Activated naive CD4-positive, alpha-beta T cell treated with anti-CD3 and anti-CD28 coated beads, Interleukin-2, amount 50 U/mL, for 72 hours (primary cell): ENCODE measurements around the gene OGA. TPM values are rescaled to one million over a fixed set of nuclear protein-coding genes. Genes with fewer than 3 reads are reported as not detected.

Experiments
- ATAC-seq, 2 donors: fragments of 150-1000 bp; cut with Tn5 transposase; 2 replicates each; pipeline ENCODE4 v1.10.0; 2021; ENCODE audit warnings: mild to moderate bottlenecking in 2 of 2, moderate library complexity in 2 of 2
- DNase-seq, 2 donors: peaks; one replicate each; pipeline ENCODE4 v3.0.0; 2021 to 2022; ENCODE audit warnings: low spot score in 2 of 2
- H3K27ac Mint-ChIP-seq, 2 donors: one replicate each; pipeline ENCODE4 v1.8.0; 2022; ENCODE audit warnings: mild to moderate bottlenecking in 2 of 2, mixed read lengths in 2 of 2
- H3K36me3 Mint-ChIP-seq, 2 donors: one replicate each; pipeline ENCODE4 v1.8.0; 2022; ENCODE audit warnings: mixed read lengths in 2 of 2
- H3K9me3 Mint-ChIP-seq, 2 donors: one replicate each; pipeline ENCODE4 v1.8.0; 2022; ENCODE audit warnings: mixed read lengths in 2 of 2
- total RNA-seq, 2 donors: library from RNA; stranded (reverse); gene quantifications; one replicate each; pipeline ENCODE4 v1.2.3, GENCODE V29; 2022

The OGA gene
- total RNA-seq, 2 donors from 2014 or later = 136 to 238 TPM

GRCh38 chr10:101774589-101775272 is 43.5 kb downstream of the OGA start:
- H3K36me3 Mint-ChIP-seq = peaks cover 13 to 18% of the 10 kb centered on the region in 2 donors
- DNase-seq (no peak), ATAC-seq (no peak)
- H3K27ac Mint-ChIP-seq = no peak overlapping the region
- H3K9me3 Mint-ChIP-seq = no peaks in the 10 kb centered on the region

- Mint-ChIP-seq H3K27ac (no peak overlapping the region), H3K9me3 (no peaks in the 10 kb centered on the region), H3K36me3 (peaks cover 11 to 16% of the 10 kb centered on the region in 2 donors)
- DNase-seq (peak in 1 of 2 donors; percentile 42), ATAC-seq (no peak)
These were observed 44.2 kb downstream of the OGA start for GRCh38 chr10:101773923-101774588.

- ATAC-seq = no peak
- H3K27ac Mint-ChIP-seq = no peak overlapping the region
- peak in 1 of 2 donors; percentile 42 for DNase-seq
- peaks cover 6 to 9% of the 10 kb centered on the region in 2 donors for H3K36me3 Mint-ChIP-seq
- no peaks in the 10 kb centered on the region for H3K9me3 Mint-ChIP-seq
These were observed 45.1 kb downstream of the OGA start for GRCh38 chr10:101772895-101773761.

- H3K27ac Mint-ChIP-seq = no peak overlapping the region
- H3K36me3 Mint-ChIP-seq = peaks cover under 1% of the 10 kb centered on the region in 2 donors
- DNase-seq (no peak), ATAC-seq (no peak)
- no peaks in the 10 kb centered on the region for H3K9me3 Mint-ChIP-seq
These were observed 46.0 kb downstream of the OGA start for GRCh38 chr10:101772017-101772894.

- no peak overlapping the region for H3K27ac Mint-ChIP-seq
- DNase-seq (peak in 1 of 2 donors; percentile 50), ATAC-seq (no peak)
- H3K36me3 Mint-ChIP-seq = no peaks in the 10 kb centered on the region
- H3K9me3 Mint-ChIP-seq = no peaks in the 10 kb centered on the region
These were observed 46.9 kb downstream of the OGA start for GRCh38 chr10:101771380-101771779.

GRCh38 chr10:101770331-101771215 is 47.7 kb downstream of the OGA start:
- Mint-ChIP-seq H3K27ac (no peak overlapping the region), H3K36me3 (no peaks in the 10 kb centered on the region), H3K9me3 (no peaks in the 10 kb centered on the region)
- ATAC-seq (no peak), DNase-seq (peak in 1 of 2 donors; percentile 49)

GRCh38 chr10:101769541-101770180 is 48.6 kb downstream of the OGA start:
- ATAC-seq (no peak), DNase-seq (no peak)
- no peaks in the 10 kb centered on the region for H3K9me3 Mint-ChIP-seq
- no peaks in the 10 kb centered on the region for H3K36me3 Mint-ChIP-seq
- H3K27ac Mint-ChIP-seq = no peak overlapping the region

- Mint-ChIP-seq H3K9me3 (no peaks in the 10 kb centered on the region), H3K27ac (peak overlapping the region in 1 of 2 donors; percentile 37), H3K36me3 (no peaks in the 10 kb centered on the region)
- ATAC-seq (no peak), DNase-seq (peak in 1 of 2 donors; percentile 37)
These were observed 49.5 kb downstream of the OGA start for GRCh38 chr10:101768791-101769170.

GRCh38 chr10:101767966-101768790 is 50.1 kb downstream of the OGA start:
- Mint-ChIP-seq H3K27ac (no peak overlapping the region), H3K9me3 (no peaks in the 10 kb centered on the region), H3K36me3 (no peaks in the 10 kb centered on the region)
- ATAC-seq (no peak), DNase-seq (peak in 1 of 2 donors; percentile 35)

GRCh38 chr10:101767600-101767945 is 50.7 kb downstream of the OGA start:
- no peaks in the 10 kb centered on the region for H3K36me3 Mint-ChIP-seq
- no peaks in the 10 kb centered on the region for H3K9me3 Mint-ChIP-seq
- H3K27ac Mint-ChIP-seq = no peak overlapping the region
- DNase-seq (peak in 1 of 2 donors; percentile 35), ATAC-seq (no peak)

- no peak for DNase-seq
- no peaks in the 10 kb centered on the region for H3K36me3 Mint-ChIP-seq
- ATAC-seq = no peak
- no peak overlapping the region for H3K27ac Mint-ChIP-seq
- H3K9me3 Mint-ChIP-seq = no peaks in the 10 kb centered on the region
These were observed 51.3 kb downstream of the OGA start for GRCh38 chr10:101766753-101767599.

- no peak for ATAC-seq
- DNase-seq = no peak
- H3K27ac Mint-ChIP-seq = no peak overlapping the region
- no peaks in the 10 kb centered on the region for H3K9me3 Mint-ChIP-seq
- H3K36me3 Mint-ChIP-seq = no peaks in the 10 kb centered on the region
These were observed 51.9 kb downstream of the OGA start for GRCh38 chr10:101766306-101766705.

- Mint-ChIP-seq H3K27ac (no peak overlapping the region), H3K9me3 (no peaks in the 10 kb centered on the region), H3K36me3 (no peaks in the 10 kb centered on the region)
- ATAC-seq (no peak), DNase-seq (no peak)
These were observed 55.0 kb downstream of the OGA start for GRCh38 chr10:101763141-101763846.
